GM21619 (cell line): ENCODE results near the gene CNDP2.

Experiments used
- ATAC-seq: cut with Tn5 transposase; IDR thresholded peaks from one replicate; pipeline ENCODE4 v1.9.1; 2021; ENCODE audit not compliant: unreplicated experiment

Gene CNDP2

GRCh38 chr18:74495581-74496507 lies at the start of gene CNDP2:
TSS of gene CNDP2 (plus strand) at chr18:74496363. CDS start at chr18:74499974, 3,611 bp downstream.
- peak; percentile 67 for ATAC-seq

GRCh38 chr18:74446631-74447403 lies 49.3 kb upstream of the CNDP2 start:
- ATAC-seq: no peak

DNA sequence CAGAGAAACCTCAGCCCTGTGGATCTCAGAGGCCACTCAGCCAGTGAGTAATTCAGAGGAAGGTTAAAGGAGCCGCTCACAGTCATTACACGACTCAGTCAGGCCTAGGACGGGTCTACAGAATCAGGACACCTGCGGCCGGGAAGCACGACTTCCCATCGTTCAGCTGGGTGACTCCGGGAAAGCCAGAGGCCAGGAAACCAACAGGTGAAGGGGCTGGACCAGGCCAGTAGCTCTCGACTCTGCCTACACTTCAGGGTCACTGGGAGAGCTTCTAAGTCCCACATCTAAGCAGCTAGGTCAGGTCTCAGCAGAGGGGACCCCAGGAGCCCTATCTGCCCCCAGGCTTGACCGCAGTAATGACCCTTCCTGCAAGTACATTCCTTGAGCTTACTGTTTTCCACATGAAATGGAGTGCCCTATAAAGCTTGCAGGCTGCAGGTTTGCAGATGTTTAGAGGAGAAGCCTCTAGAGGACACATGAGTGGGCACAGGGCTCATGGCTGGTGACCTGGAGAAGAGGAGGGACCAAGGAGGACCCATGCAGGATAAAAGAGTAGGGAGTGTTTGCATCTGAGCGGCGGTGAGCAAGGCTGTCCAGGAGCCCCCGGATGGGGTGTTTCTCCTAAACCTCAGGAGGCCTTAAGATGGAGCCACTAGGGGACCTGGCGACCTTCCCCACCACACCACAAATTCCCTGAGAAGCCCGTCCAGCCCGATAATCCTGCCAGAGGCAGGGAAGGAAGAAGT lies 48.6 kb upstream of the CNDP2 start:
- no peak for ATAC-seq

DNA sequence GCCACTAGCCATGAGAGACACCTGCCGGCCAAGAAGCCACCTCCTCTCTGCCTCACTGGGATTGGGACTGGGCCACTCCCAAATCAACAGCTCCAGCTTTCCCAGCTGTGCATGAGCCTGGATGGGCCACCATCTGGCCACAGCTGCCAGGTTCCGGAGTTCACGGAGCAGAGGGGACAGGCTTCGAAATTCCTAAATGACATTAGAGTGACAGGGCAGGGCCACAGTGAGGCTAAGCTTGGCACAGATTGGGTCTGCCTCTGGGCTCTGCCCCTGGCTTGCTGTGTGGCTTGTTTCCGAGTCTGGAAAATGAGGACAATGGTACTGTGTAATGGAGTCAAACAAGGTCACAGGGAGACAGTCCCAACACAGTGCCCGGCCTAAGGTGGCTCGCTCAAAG lies 45.5 kb upstream of the CNDP2 start:
- ATAC-seq: no peak

- ATAC-seq: no peak
Observed at GRCh38 chr18:74451148-74451547, 45.0 kb upstream of the CNDP2 start.

GRCh38 chr18:74453016-74453566 lies 43.1 kb upstream of the CNDP2 start:
- ATAC-seq: no peak

- no peak for ATAC-seq
Observed at GRCh38 chr18:74453642-74454198, 42.4 kb upstream of the CNDP2 start.

GRCh38 chr18:74454279-74454751 lies 41.8 kb upstream of the CNDP2 start:
- ATAC-seq: no peak

DNA sequence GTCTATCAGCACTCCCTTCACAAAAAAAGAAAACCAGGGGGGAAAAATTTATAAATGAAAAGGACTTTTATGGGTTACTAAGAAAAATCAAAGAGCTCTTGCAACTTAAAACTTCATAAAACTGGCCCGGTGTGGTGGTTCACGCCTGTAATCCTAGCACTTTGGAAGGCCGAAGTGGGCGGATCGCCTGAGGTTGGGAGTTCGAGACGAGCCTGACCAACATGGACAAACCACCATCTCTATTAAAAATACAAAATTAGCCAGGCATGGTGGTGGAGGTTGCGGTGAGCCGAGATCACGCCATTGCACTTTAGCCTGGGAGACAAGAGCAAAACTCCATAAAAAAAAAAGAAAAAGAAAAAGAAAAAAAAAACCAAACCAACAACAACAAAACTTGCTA lies 40.8 kb upstream of the CNDP2 start:
- ATAC-seq: no peak

DNA sequence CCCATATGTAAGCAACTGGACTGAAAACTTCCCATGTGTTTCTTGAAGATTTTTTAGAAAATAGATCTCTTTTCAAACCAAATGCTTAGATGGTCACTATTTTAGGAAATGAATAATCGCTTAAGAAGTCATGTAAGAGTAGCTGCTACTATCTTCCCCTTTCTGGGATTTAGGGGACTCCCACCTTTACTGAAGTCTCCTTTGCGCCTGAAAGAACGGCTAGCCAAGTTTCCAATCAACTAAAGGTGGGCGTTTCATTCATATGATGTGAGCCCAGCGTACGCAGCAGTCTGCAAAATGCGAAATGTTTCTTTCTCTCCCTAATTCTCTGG lies 40.2 kb upstream of the CNDP2 start:
- ATAC-seq: no peak

DNA sequence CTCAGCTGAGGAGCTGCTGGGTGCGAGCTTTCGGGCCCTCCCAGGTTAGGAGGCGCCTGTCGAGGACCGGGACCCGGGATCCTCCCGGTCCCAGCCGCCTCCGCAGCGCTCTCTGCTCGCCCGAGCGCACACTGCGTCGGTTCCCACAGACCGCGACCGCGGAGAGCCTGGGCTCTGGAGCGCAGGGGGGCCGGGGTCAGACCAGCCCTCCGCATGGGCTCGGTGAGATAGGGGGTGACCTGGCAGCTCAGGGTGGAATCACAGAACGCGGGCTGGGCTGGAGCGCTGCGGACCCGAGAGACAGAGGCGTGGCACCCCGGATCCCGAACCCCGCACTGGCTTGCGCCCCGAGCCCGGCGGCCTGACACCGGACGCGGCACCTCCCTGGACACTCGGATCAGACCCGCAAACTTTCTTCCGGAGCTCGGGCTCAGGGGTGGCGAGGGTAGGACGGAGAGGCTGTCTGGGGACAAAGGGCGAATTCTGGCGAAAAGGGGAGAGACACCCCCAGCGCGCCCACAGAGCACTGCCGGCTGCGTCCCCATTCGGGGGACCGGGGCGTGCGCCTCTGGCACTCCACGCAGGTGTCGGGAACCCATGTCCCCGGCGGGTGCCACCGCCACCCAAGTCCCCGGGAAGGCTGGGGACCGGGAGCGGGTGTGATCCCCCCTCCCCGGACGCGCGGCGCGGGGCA lies 39.7 kb upstream of the CNDP2 start:
- ATAC-seq: no peak

GRCh38 chr18:74457043-74457724 lies 39.0 kb upstream of the CNDP2 start, which contains the start of gene DIPK1C:
TSS of gene DIPK1C (minus strand) at chr18:74457308. CDS start at chr18:74457259, 49 bp downstream.
- no peak for ATAC-seq

GRCh38 chr18:74457725-74458421 lies 38.3 kb upstream of the CNDP2 start:
- no peak for ATAC-seq

GRCh38 chr18:74459889-74460288 lies 36.3 kb upstream of the CNDP2 start:
- no peak for ATAC-seq

- no peak for ATAC-seq
Observed at GRCh38 chr18:74460825-74461224, 35.3 kb upstream of the CNDP2 start.

DNA sequence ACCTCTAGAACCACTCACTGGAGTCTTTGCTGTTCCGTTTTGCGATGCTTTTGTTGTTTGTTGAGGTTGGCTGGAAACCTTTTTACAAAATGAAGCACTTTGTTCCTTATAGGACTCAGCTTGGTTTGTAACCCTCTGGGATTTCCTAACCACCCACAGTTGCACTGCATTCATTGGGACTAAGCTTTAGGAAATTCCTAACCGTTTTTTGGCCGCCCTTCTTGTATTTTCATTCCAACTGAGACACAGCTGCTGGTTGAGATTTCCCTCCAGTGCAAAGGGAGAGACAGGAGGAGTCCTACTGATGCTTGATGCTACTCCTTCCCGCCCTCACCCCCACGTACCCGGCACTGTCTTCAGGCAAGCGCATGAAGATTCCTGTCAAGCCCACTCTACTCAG lies 32.9 kb upstream of the CNDP2 start:
- no peak for ATAC-seq

DNA sequence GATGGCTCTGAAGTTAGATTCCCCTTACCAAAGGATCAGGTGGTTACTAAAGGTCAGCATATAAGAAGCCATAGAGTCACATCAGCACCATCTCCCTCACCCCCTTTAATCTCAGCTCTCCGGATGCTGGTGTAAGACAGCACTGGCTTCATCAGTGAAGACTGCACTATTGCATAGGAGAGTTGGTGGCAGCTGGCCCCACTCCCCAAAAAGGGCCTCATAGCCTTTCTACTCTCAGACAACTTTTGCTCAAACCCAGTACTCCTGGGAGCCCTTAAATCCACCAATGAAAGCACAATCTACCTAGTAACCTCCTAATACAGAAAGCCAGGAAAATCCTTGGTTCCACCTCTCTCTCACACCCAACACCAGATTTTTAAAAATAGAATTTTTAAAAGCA lies 32.2 kb upstream of the CNDP2 start:
- no peak for ATAC-seq

DNA sequence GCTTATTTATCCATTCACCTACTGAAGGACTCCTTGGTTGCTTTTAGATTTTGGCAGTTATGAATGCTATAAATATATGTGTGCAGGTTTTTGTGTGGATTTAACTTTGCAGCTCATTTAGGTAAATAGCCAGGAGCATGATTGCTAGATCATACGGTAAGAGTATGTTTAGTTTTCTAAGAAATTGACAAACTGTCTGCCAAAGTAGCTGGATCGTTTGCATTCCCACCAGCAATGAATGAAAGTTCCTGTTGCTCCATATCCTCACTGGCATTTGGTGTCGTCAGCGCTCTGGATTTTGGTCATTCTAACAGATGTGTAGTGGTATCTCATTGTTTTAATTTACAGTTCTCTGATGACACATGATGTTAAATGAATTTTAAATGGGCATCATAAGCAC lies 30.4 kb upstream of the CNDP2 start:
- ATAC-seq: no peak

DNA sequence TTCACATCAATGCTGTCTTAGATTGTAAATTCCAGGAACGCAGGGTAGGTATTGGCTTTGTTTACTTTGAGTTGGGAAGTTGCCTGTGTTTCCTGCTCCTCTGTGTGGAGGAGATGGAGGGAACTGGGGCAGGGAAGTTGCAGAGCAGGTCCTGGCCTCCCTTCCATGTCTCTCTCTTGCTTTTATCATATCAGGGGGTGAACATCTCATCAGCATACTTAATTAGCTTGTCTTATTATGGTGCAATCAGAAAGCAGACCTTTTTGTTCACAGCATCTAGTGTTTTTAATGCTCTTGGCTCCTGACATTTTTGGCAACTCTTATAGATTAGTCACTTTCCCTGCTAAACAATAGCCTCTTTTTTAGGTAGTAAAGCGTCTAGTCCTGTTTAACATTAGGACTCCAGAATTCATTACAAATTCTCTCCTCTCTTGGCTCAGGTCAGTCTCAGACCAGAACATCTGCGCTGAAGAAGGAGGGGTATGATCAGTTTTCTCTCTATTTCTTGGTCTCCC lies 27.6 kb upstream of the CNDP2 start:
- ATAC-seq: no peak
